ENCODE measurements around the gene DCN.
"Not testable (repeated sequence)": the region's sequence is repeated elsewhere in the genome, so short reads cannot be mapped to it uniquely, and the experiment has no call there.

The DCN gene, protein sequence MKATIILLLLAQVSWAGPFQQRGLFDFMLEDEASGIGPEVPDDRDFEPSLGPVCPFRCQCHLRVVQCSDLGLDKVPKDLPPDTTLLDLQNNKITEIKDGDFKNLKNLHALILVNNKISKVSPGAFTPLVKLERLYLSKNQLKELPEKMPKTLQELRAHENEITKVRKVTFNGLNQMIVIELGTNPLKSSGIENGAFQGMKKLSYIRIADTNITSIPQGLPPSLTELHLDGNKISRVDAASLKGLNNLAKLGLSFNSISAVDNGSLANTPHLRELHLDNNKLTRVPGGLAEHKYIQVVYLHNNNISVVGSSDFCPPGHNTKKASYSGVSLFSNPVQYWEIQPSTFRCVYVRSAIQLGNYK

DNA sequence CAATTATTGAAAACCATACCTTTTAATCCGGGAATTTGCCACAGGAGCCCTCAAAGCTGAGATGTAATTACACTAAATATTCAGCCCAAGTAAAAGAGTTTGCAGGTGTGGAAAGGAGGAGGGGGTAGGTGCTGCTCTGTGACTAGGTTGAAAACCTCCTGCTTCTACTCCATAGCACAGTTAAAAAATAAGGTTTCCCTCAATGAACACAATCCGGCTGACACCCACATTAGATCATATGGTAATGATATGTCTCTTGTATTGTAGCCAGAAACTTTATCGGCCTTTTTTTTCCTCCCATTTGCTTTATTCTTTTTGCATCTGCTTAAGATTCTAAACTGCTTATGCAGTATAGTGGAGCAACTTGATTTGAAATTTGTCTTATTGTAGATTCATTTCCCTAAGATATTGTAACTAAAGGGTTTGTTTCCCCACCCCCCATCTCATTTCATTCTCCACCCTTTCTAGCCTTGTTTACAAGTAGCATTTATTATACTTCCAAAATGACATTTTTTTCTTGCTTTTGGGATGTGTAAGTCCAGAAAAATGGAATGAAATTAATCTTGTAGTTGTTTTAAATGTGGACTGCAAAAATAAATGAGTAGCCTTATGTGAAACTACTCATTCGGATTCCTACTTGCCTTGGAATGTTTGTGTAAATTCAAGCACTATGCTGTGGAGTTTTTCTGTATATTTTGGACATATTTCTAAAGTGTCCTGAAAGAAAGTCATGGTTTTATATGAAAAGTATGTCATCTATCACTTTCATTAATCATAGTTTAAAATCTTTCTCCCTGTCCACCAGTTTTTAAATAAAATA, at the start of gene DCN:
TSS of gene DCN (minus strand) at position 182 of the 820 bp plus-strand sequence. CDS start 4,265 bp downstream, outside the sequence.
- no peak for ATAC-seq (ENCODE audit: low read depth)
- Mint-ChIP-seq H3K36me3 (no peaks in the 10 kb centered on the region), H3K27me3 (no peaks in the 10 kb centered on the region), H3K27ac (no peak within 1 kb of the TSS), H3K4me3 (no peak within 1 kb of the TSS), H3K4me1 (no peaks in the 10 kb centered on the region), H3K9me3 (no peaks in the 10 kb centered on the region)
- no peak for DNase-seq (ENCODE audit: low spot score in 2 of 2)

DNA sequence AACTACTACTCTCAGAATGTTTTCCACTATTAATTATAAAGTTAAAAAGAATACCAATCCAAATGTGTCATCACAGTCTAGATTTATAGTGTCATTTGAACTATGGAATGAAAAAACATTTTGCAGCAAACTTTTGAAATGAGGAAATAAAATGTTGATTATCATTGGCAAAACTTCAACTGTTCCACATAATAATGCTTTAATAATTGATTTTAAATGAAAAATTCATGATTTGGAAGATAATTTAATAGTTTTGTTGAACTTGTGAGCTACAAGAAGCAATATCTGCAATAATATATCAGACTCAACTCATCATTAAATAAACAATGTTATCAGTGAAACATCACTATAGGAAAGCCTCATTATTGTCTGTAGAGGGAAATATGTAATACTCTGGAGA, 48.2 kb upstream of the DCN start:
- Mint-ChIP-seq H3K4me1 (no peaks in the 10 kb centered on the region), H3K27ac (no peak overlapping the region), H3K36me3 (no peaks in the 10 kb centered on the region), H3K9me3 (no peaks in the 10 kb centered on the region), H3K27me3 (no peaks in the 10 kb centered on the region), H3K4me3 (no peak overlapping the region)
- ATAC-seq (ENCODE audit: low read depth) (no peak), DNase-seq (ENCODE audit: low spot score in 2 of 2) (no peak)

DNA sequence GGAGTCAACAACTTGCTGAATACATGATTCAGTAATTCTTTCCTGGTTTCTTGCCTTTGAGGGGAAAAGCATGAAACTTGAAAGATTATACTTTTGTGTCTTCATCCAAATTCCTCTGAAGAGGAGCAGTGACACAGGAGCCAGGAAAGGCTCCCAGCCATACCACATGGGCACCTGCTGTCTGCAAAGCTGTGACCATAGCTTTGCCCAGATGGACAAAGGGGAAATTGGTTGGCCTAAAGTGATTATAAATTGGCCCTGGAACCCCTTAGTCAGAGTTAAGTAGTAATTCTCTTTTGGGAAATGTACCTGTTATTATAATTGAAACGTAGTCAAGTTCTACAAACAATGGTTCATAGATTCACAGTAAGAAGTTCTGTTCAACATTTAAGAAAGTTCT, 44.3 kb upstream of the DCN start:
- Mint-ChIP-seq H3K9me3 (no peaks in the 10 kb centered on the region), H3K27me3 (no peaks in the 10 kb centered on the region), H3K36me3 (no peaks in the 10 kb centered on the region), H3K4me3 (no peak overlapping the region), H3K27ac (no peak overlapping the region), H3K4me1 (no peaks in the 10 kb centered on the region)
- no peak for DNase-seq (ENCODE audit: low spot score in 2 of 2)
- no peak for ATAC-seq (ENCODE audit: low read depth)

DNA sequence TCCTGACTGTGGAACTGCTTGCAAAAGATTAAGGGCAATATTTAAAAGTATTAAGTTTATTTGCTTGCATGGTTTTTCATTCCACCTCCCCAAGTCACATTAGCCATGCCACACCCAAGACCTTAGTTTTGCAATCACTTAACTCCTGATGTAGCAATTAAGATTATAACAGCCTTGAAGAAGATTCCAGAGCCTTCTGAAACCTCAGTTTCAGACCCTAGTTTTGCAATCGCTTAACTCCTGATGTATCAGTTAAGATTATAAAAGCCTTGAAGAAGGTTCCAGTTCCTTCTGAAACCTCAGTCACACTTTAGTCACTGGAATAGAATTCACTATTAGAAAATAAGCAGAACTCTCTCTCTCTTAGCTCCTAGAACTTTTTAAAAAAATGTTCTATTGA, 42.7 kb upstream of the DCN start:
- no peaks in the 10 kb centered on the region for H3K9me3 Mint-ChIP-seq
- DNase-seq (ENCODE audit: low spot score in 2 of 2) (no peak), ATAC-seq (ENCODE audit: low read depth) (no peak)
- H3K36me3 Mint-ChIP-seq, result no peaks in the 10 kb centered on the region
- H3K4me1 Mint-ChIP-seq, result no peaks in the 10 kb centered on the region
- no peak overlapping the region for H3K4me3 Mint-ChIP-seq
- no peaks in the 10 kb centered on the region for H3K27me3 Mint-ChIP-seq
- H3K27ac Mint-ChIP-seq, result no peak overlapping the region

DNA sequence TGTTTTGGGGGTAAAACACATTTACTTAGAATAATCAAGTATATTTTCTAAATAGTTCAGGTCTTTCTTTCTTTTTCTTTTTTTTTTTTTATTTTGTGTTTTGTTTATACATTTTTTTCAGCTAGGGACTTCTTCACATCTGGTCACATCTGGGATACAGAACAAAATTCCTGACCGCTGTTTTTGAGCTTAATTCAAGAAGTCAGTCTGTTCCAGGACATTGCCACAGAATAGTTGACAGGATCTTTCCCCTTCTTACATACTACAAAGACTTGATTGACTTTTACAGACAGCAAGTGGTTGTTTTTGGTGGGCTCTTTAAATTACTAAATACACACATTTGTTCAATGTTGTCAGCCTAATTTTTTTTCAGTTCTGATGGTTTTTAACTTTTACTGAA, 41.8 kb upstream of the DCN start:
- H3K4me3 Mint-ChIP-seq, result no peak overlapping the region
- H3K4me1 Mint-ChIP-seq, result no peaks in the 10 kb centered on the region
- ATAC-seq (ENCODE audit: low read depth) (no peak), DNase-seq (ENCODE audit: low spot score in 2 of 2) (no peak)
- H3K27me3 Mint-ChIP-seq, result peaks cover 2% of the 10 kb centered on the region
- H3K9me3 Mint-ChIP-seq, result no peaks in the 10 kb centered on the region
- H3K36me3 Mint-ChIP-seq, result no peaks in the 10 kb centered on the region
- no peak overlapping the region for H3K27ac Mint-ChIP-seq

DNA sequence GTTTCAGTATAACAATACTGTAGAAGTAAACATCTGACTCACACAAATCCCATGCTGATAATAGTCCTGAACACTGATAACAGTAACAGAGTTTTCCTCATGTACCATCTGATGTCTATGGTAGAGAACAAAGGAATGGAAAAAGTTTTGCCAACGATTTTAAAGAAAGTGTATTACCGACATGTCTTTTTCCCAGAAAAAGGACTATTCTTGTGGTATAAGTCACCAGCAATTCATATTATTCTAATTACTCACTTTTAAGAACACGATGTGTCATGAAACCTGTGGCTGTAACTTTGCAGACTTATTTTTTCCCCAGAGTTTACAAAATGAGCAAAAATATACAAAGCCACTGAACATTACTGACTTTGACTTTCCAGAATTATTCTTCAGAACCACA, 40.1 kb upstream of the DCN start:
- Mint-ChIP-seq H3K4me1 (no peaks in the 10 kb centered on the region), H3K27me3 (peaks cover 2% of the 10 kb centered on the region), H3K4me3 (no peak overlapping the region), H3K36me3 (no peaks in the 10 kb centered on the region), H3K9me3 (no peaks in the 10 kb centered on the region), H3K27ac (no peak overlapping the region)
- DNase-seq (ENCODE audit: low spot score in 2 of 2) (no peak), ATAC-seq (ENCODE audit: low read depth) (no peak)

DNA sequence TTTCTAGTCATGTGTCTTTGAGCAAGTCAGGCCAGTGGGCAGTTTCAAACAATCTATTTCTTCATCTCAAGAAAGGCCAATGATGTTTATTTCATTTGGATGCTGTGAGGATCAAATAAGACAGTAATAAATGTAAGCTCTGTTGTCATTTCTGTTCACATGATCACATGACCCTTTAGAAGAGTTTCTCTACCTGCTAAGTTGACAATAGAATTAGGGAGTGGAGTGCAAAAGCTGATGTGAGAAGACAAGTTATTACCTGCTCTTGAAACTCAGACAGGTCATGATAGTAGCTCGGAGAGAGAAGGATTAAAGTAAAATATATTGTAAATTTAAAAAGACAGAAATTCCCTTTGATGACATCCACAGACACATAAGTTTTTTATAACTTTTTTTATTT, 37.3 kb upstream of the DCN start:
- H3K36me3 Mint-ChIP-seq, result no peaks in the 10 kb centered on the region
- no peaks in the 10 kb centered on the region for H3K4me1 Mint-ChIP-seq
- H3K4me3 Mint-ChIP-seq, result no peak overlapping the region
- H3K9me3 Mint-ChIP-seq, result no peaks in the 10 kb centered on the region
- DNase-seq (ENCODE audit: low spot score in 2 of 2) (no peak), ATAC-seq (ENCODE audit: low read depth) (no peak)
- no peak overlapping the region for H3K27ac Mint-ChIP-seq
- peaks cover 2% of the 10 kb centered on the region for H3K27me3 Mint-ChIP-seq

DNA sequence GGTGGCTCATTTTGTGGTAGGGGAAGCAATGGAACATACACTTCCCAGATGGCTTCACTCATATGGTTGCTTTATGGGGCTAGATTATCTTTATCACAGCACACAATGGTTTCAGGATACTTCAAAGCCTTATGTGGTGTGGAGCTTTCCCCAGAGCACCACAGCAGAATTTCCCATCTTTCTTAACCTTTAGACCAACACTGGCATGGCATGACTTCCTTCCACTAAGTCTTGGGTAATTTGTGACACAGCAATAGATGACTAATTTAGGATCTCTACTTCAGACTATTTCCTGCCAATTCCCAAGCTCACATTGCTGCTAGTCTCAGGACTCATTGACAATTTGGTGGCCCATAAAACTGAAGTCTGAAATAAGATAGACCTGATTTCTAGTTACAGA, 36.9 kb upstream of the DCN start:
- Mint-ChIP-seq H3K9me3 (no peaks in the 10 kb centered on the region), H3K27ac (no peak overlapping the region), H3K27me3 (peaks cover 2% of the 10 kb centered on the region), H3K36me3 (no peaks in the 10 kb centered on the region), H3K4me3 (no peak overlapping the region), H3K4me1 (no peaks in the 10 kb centered on the region)
- DNase-seq (ENCODE audit: low spot score in 2 of 2) (no peak), ATAC-seq (ENCODE audit: low read depth) (no peak)

DNA sequence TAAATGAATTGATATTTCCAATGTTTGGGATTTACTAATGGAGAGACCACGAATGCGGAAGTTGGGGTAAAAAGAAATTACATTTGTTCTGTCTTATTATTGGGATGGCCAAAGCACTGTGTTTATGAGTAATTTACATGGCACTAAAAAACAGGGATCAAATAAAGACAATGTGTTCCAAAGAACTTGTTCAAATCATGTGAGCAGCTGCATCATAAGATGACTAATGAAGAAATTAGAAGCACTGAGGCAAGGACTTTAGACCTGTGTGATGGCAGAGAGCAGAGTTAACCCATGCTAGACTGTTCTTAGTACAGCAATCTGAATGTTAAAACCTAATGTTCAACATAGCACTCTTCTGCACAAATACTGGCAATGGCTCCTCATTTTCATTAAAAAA, 34.3 kb upstream of the DCN start:
- Mint-ChIP-seq H3K27ac (no peak overlapping the region), H3K27me3 (peaks cover 2% of the 10 kb centered on the region), H3K36me3 (no peaks in the 10 kb centered on the region), H3K4me1 (no peaks in the 10 kb centered on the region), H3K4me3 (no peak overlapping the region), H3K9me3 (peaks cover 2% of the 10 kb centered on the region)
- DNase-seq (ENCODE audit: low spot score in 2 of 2), result no peak
- no peak for ATAC-seq (ENCODE audit: low read depth)

DNA sequence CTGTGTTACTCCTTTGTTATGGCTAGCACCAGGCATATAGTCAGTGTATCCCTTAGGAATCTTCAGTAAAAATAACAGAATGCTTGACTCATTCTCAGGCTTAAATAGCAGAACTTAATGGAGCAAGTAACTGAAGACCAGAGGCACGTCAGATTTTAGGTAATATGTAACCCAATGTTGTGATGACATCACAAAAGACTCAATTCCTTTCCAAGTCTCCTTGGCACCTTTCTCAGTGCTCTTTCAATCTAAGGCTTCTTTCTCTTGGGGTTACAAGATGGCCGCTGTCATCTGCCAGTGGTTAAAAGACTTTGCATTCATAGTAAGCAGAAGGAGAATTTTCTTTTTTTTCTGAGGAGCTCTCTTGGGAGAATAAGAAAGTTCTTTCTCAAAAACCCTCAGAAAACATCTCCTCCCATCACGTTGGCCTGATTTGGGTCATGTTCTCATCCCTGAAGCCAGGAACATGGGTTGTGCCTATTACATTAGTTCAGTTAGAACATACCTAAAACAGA, 33.4 kb upstream of the DCN start:
- no peak for DNase-seq (ENCODE audit: low spot score in 2 of 2)
- Mint-ChIP-seq H3K4me3 (no peak overlapping the region), H3K4me1 (no peaks in the 10 kb centered on the region), H3K36me3 (no peaks in the 10 kb centered on the region), H3K27me3 (peaks cover 2% of the 10 kb centered on the region), H3K27ac (no peak overlapping the region), H3K9me3 (peaks cover 2% of the 10 kb centered on the region)
- ATAC-seq (ENCODE audit: low read depth), result no peak

DNA sequence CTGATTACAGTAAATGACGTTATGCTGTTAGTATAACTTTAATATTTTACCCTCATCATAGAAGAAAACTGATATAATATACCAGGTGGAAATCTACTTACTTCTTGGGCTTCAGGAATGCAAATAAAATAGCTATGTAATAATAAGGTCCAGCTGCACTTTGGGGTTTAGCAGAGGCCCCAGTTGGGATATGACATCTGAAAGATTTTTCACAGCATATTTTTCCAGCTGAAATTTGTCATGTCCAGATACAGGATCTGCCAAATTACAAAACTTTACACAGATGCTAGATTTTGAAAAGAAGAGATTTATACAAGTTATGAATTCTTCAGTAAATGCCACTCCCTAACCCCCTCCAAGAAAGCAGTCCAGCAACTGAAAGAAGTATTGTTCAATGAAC, 29.2 kb upstream of the DCN start:
- no peak for ATAC-seq (ENCODE audit: low read depth)
- Mint-ChIP-seq H3K27me3 (no peaks in the 10 kb centered on the region), H3K9me3 (peaks cover 2% of the 10 kb centered on the region), H3K4me1 (no peaks in the 10 kb centered on the region), H3K27ac (no peak overlapping the region), H3K36me3 (no peaks in the 10 kb centered on the region), H3K4me3 (no peak overlapping the region)
- DNase-seq (ENCODE audit: low spot score in 2 of 2), result no peak

DNA sequence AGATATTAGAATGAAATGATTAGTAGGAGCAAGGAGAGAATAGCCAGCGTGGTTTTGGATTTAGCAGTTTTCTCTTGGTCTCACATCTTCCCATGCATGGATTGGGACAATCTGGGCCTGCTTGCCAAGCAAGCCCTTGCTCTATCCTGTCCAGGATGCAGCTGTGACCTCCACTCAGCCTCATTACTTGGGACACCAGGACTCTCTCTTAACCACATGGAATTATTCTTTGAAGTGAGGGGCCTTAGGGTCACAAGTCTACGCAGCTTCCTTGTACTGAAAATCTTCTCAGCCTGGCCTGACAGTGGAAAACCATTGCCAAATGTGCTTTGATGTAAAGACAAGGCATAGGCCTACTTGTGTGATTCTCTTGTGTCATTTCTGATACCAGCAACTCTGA, 28.0 kb upstream of the DCN start:
- H3K27me3 Mint-ChIP-seq, result no peaks in the 10 kb centered on the region
- H3K9me3 Mint-ChIP-seq, result peaks cover 4% of the 10 kb centered on the region
- no peak for ATAC-seq (ENCODE audit: low read depth)

DNA sequence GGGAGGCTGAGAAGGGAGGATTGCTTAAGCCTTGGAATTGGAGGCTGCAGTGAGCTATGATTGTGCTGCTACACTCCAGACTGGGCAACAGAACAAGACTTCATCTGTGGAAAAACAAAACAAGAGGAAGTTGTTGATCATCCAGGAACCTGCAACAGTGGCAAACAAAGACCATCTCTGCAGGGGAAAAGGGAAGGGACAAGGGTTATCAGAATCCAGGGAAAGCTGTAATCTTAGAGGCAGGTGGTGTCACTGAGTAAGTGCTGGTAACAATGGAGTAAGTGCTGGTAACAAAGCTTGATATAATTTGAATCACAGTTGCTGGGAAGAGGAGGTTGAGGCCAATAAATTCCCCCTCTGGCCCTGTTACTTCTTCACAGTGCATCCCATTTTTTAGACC, 27.5 kb upstream of the DCN start:
- H3K27me3 Mint-ChIP-seq, result no peaks in the 10 kb centered on the region
- DNase-seq (ENCODE audit: low spot score in 2 of 2) (no peak), ATAC-seq (ENCODE audit: low read depth) (no peak)
- H3K36me3 Mint-ChIP-seq, result no peaks in the 10 kb centered on the region
- H3K4me1 Mint-ChIP-seq, result no peaks in the 10 kb centered on the region
- H3K27ac Mint-ChIP-seq, result no peak overlapping the region
- no peak overlapping the region for H3K4me3 Mint-ChIP-seq
- peaks cover 4% of the 10 kb centered on the region for H3K9me3 Mint-ChIP-seq

More for the DNA sequence above, 28.0 kb upstream of the DCN start:
- Mint-ChIP-seq H3K4me3 (no peak overlapping the region), H3K36me3 (no peaks in the 10 kb centered on the region), H3K4me1 (no peaks in the 10 kb centered on the region), H3K27ac (no peak overlapping the region)
- no peak for DNase-seq (ENCODE audit: low spot score in 2 of 2)

DNA sequence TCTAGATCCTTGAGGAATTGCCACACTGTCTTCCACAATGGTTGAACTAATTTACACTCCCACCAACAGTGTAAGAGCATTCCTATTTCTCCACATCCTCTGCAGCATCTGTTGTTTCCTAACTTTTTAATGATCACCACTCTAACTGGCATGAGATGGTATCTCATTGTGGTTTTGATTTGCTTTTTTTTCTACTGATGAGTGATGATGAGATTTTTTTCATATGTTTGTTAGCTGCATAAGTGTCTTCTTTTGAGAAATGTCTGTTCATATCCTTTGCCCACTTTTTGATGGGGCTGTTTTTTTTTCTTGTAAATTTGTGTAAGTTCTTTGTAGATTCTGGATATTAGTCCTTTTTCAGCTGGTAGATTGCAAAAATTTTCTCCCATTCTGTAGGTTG, 24.7 kb upstream of the DCN start:
- not testable (repeated sequence) for H3K36me3 Mint-ChIP-seq; ATAC-seq (ENCODE audit: low read depth); H3K27ac Mint-ChIP-seq; H3K4me3 Mint-ChIP-seq; DNase-seq (ENCODE audit: low spot score in 2 of 2); H3K9me3 Mint-ChIP-seq; H3K4me1 Mint-ChIP-seq; H3K27me3 Mint-ChIP-seq
